Panc1 (cell line): Measurements from ENCODE around the gene FLRT3. TPM values are rescaled to one million over a fixed set of nuclear protein-coding genes. Genes with fewer than 3 reads are reported as not detected.

Experiments
- ATAC-seq: fragments of 200-7000 bp; cut with Tn5 transposase; 2 replicates; pipeline ENCODE4 v1.9.1; 2020; ENCODE audit warnings: mild to moderate bottlenecking, moderate library complexity
- BruUV-seq: library from RNA; stranded (reverse); fragments of 400-500 nt; replicated peaks from 2 replicates; lab custom pipeline; 2021; lab: Mats Ljungman, UMichigan
- CTCF ChIA-PET: fragments of 300-600 bp; sonication (Branson Sonifier 250); formaldehyde crosslinking; loops from one replicate; lab custom pipeline; 2022; ENCODE audit warnings: antibody characterized with exemption; lab: Charles Lee
- POLR2A ChIA-PET: fragments of 300-600 bp; sonication (Branson Sonifier 250); formaldehyde crosslinking; loops from one replicate; lab custom pipeline; 2022; ENCODE audit warnings: antibody characterized with exemption; lab: Charles Lee
- DNase-seq: peaks from one replicate; pipeline ENCODE4 v3.0.0-alpha.2; 2010; ENCODE audit warnings: low read depth, low spot score
- H3K27ac ChIP-seq: 2 replicates; pipeline ENCODE4 v1.5.1; 2011; ENCODE audit warnings: mild to moderate bottlenecking, low read length, inconsistent platforms
- H3K27me3 ChIP-seq: fragments of 200-500 bp; sonication (Bioruptor generic); 2 replicates; pipeline ENCODE4 v1.6.0; 2014; ENCODE audit warnings: low read length, inconsistent platforms; ENCODE audit not compliant: control insufficient read depth, insufficient read depth
- H3K36me3 ChIP-seq: fragments of 200-500 bp; sonication (Bioruptor generic); 2 replicates; pipeline ENCODE4 v1.5.1; 2014; ENCODE audit warnings: inconsistent platforms, mild to moderate bottlenecking, low read length, moderate library complexity; ENCODE audit not compliant: control insufficient read depth, insufficient read depth
- H3K4me1 ChIP-seq: 2 replicates; pipeline ENCODE4 v1.5.1; 2011; ENCODE audit warnings: inconsistent platforms, mild to moderate bottlenecking, low read length, moderate library complexity; ENCODE audit not compliant: control insufficient read depth, insufficient read depth
- H3K4me3 ChIP-seq, 2 experiments: 2 replicates each; pipeline ENCODE4 v1.5.1; 2011 to 2012; ENCODE audit warnings: low read depth in 2 of 2, low read length in 2 of 2, mild to moderate bottlenecking in 2 of 2, inconsistent platforms in 1 of 2, moderate library complexity in 1 of 2
- H3K9me3 ChIP-seq: fragments of 200-500 bp; sonication (Bioruptor generic); 2 replicates; pipeline ENCODE4 v1.5.1; 2014; ENCODE audit warnings: low read depth, mild to moderate bottlenecking, inconsistent platforms, low read length, moderate library complexity; ENCODE audit not compliant: control insufficient read depth, insufficient read depth
- CTCF ChIP-seq: fragments of 450-650 bp; IDR thresholded peaks from 2 replicates; pipeline ENCODE4 v1.5.1; 2017; ENCODE audit warnings: mild to moderate bottlenecking
- POLR2AphosphoS5 ChIP-seq: IDR thresholded peaks from 2 replicates; pipeline ENCODE4 v1.6.1; 2012; ENCODE audit warnings: mild to moderate bottlenecking, low read depth, low read length, moderate library complexity
- REST ChIP-seq, 2 experiments: IDR thresholded peaks; 2 replicates each; pipeline ENCODE4 v1.6.1; 2011 to 2012; ENCODE audit warnings: low read depth in 2 of 2, control low read depth in 1 of 2, low read length in 1 of 2, mild to moderate bottlenecking in 1 of 2, moderate library complexity in 1 of 2; ENCODE audit not compliant: insufficient read depth in 1 of 2
- SIN3A ChIP-seq: IDR thresholded peaks from 2 replicates; pipeline ENCODE4 v1.6.1; 2012; ENCODE audit warnings: low read depth, mild to moderate bottlenecking, low read length, moderate library complexity, borderline replicate concordance; ENCODE audit not compliant: insufficient read depth
- TCF7L2 ChIP-seq: IDR thresholded peaks from 2 replicates; pipeline ENCODE4 v1.6.1; 2011; ENCODE audit warnings: mild to moderate bottlenecking, low read depth, low read length, inconsistent platforms
- in situ Hi-C: cut with HindIII; loops from 2 replicates; pipeline ENCODE4 v1.10.0; 2016; ENCODE audit warnings: low sequenced_read_pairs, low pct_unique_long_range_greater_than_20kb
- intact Hi-C: fragments of 100-400 bp; cut with micrococcal nuclease; formaldehyde crosslinking; loops from one replicate; pipeline ENCODE4 v1.10.0; 2022; ENCODE audit not compliant: unreplicated experiment
- total RNA-seq: library from RNA; stranded (reverse); gene quantifications from one replicate; pipeline ENCODE4 v1.2.1, GENCODE V29; 2021; ENCODE audit not compliant: unreplicated experiment

FLRT3 gene
- total RNA-seq, 1 experiment from 2014 or later = 0.67 TPM

GRCh38 chr20:14385176-14385740, 47.8 kb upstream of the FLRT3 start:
- Histone ChIP-seq H3K27ac (no peak overlapping the region), H3K4me3 (no peak overlapping the region), H3K4me1 (no peaks in the 10 kb centered on the region), H3K36me3 (no peaks in the 10 kb centered on the region), H3K9me3 (peaks cover 3% of the 10 kb centered on the region; the same call in 1 of the 2 replicates), H3K27me3 (no peaks in the 10 kb centered on the region)
- BruUV-seq = no TSS peak
- TF ChIP-seq POLR2AphosphoS5 (no peak), CTCF (no peak), TCF7L2 (no peak), REST (IDR thresholded peaks at IDR 0.05; ENCODE audit: insufficient read depth in 1 of 2, low read depth in 2 of 2, low read length in 1 of 2) (no peak), SIN3A (no peak)
- no peak for ATAC-seq
- in situ Hi-C loops (no loop called here), intact Hi-C loops (no loop called here)
- ChIA-PET POLR2A (no interaction called here), CTCF (no interaction called here)
- DNase-seq = no peak

- in situ Hi-C loops = no loop called here
- Histone ChIP-seq H3K4me3 (no peak overlapping the region), H3K9me3 (peaks cover 3% of the 10 kb centered on the region; the same call in 1 of the 2 replicates), H3K36me3 (no peaks in the 10 kb centered on the region), H3K27me3 (no peaks in the 10 kb centered on the region), H3K27ac (no peak overlapping the region), H3K4me1 (no peaks in the 10 kb centered on the region)
- TF ChIP-seq CTCF (no peak), TCF7L2 (0 out of 2 replicates have a peak, but pooled peaks have one; percentile 10), SIN3A (no peak)
- intact Hi-C loops = no loop called here
- CTCF ChIA-PET = no interaction called here
- DNase-seq (no peak), ATAC-seq (no peak)
- POLR2A ChIA-PET = no interaction called here
- BruUV-seq = no TSS peak
Observed at GRCh38 chr20:14384416-14385175, 47.2 kb upstream of the FLRT3 start.
